Dermis microvascular lymphatic vessel endothelial cell (primary cell): ENCODE data around the gene DCXR. TPM values are rescaled to one million over a fixed set of nuclear protein-coding genes. Genes with fewer than 3 reads are reported as not detected.

Experiments
- DNase-seq, 2 donors: peaks; one replicate each; pipeline versions ENCODE4 v3.0.0 to v3.0.0-alpha.2; 2010; ENCODE audit warnings: low read depth in 2 of 2
- total RNA-seq: library from RNA; depleted of rRNA; stranded (reverse); fragments of >200 nt; gene quantifications from 2 replicates; pipeline ENCODE4 v1.2.1, GENCODE V29; 2014

Gene DCXR
- total RNA-seq, 1 donor from 2014 or later: 42.7 TPM

GRCh38 chr17:82022981-82023446 is 14.5 kb downstream of the DCXR start, which contains the start of gene LRRC45:
LRRC45 (plus strand) TSS chr17:82023305; CDS start chr17:82023644, 339 bp downstream.
- DNase-seq: peak; percentile 97 to 100

- DNase-seq: peak in 1 of 2 donors; percentile 12
Observed at GRCh38 chr17:82022310-82022980, 15.1 kb downstream of the DCXR start, which contains the start of gene CENPX. CENPX (minus strand) TSS chr17:82022878; CDS start chr17:82022861, 17 bp downstream.

GRCh38 chr17:82021900-82022309 is 15.6 kb downstream of the DCXR start:
- DNase-seq: no peak

GRCh38 chr17:82021107-82021899 is 16.2 kb downstream of the DCXR start:
- peak; percentile 68 to 78 for DNase-seq

GRCh38 chr17:82020572-82021106 is 16.9 kb downstream of the DCXR start:
- DNase-seq: no peak

- DNase-seq: peak in 1 of 2 donors; percentile 60
Observed at GRCh38 chr17:82019690-82020571, 17.6 kb downstream of the DCXR start.

- DNase-seq: no peak
Observed at GRCh38 chr17:82018989-82019689, 18.4 kb downstream of the DCXR start.

- DNase-seq: no peak
Observed at GRCh38 chr17:82018152-82018988, 19.1 kb downstream of the DCXR start.

GRCh38 chr17:82017612-82018151 is 19.8 kb downstream of the DCXR start:
- no peak for DNase-seq

- no peak for DNase-seq
Observed at GRCh38 chr17:82016875-82017459, 20.5 kb downstream of the DCXR start.

GRCh38 chr17:82016061-82016874 is 21.2 kb downstream of the DCXR start:
- DNase-seq: no peak

- DNase-seq: no peak
Observed at GRCh38 chr17:82015311-82015971, 22.1 kb downstream of the DCXR start.

GRCh38 chr17:82014971-82015310 is 22.6 kb downstream of the DCXR start:
- DNase-seq: no peak

- no peak for DNase-seq
Observed at GRCh38 chr17:82014432-82014831, 23.1 kb downstream of the DCXR start.

GRCh38 chr17:82013772-82014321 is 23.6 kb downstream of the DCXR start:
- no peak for DNase-seq

GRCh38 chr17:82013341-82013740 is 24.2 kb downstream of the DCXR start:
- no peak for DNase-seq

- no peak for DNase-seq
Observed at GRCh38 chr17:82012640-82013295, 24.7 kb downstream of the DCXR start.
